GM20000 (cell line): ENCODE measurements around the gene BCKDK.

Experiments used
- DNase-seq: peaks from one replicate; pipeline ENCODE4 v3.0.0; 2012; ENCODE audit warnings: low spot score
- CTCF ChIP-seq: IDR thresholded peaks from 2 replicates; pipeline ENCODE4 v1.5.1; 2012; ENCODE audit warnings: mild to moderate bottlenecking, control low read depth; ENCODE audit errors: extremely low read depth, missing control alignments

Gene BCKDK

DNA sequence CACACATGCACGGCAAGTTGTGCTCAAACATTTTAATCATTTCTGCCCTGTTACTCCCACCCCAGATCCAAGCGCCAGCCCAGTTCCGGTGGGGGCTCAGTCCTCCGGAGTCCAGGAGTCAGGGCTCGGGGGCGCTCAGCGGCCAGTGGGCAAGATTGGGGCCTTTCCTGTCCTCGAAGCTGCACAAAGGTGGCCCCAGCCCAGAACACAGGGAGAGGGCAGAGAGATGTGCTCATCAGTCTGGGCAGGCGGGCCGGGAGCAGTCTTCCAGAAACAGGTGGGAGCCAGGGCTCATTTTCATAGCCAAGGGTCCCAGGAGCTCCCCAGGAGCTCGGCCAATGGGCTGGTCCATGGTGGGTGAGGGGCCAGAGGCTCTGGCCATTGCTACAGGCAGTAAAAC is 23.2 kb downstream of the BCKDK start:
- no peak for DNase-seq
- no peak for TF ChIP-seq CTCF

GRCh38 chr16:31131841-31132271 is 23.7 kb downstream of the BCKDK start:
- no peak for TF ChIP-seq CTCF
- no peak for DNase-seq

DNA sequence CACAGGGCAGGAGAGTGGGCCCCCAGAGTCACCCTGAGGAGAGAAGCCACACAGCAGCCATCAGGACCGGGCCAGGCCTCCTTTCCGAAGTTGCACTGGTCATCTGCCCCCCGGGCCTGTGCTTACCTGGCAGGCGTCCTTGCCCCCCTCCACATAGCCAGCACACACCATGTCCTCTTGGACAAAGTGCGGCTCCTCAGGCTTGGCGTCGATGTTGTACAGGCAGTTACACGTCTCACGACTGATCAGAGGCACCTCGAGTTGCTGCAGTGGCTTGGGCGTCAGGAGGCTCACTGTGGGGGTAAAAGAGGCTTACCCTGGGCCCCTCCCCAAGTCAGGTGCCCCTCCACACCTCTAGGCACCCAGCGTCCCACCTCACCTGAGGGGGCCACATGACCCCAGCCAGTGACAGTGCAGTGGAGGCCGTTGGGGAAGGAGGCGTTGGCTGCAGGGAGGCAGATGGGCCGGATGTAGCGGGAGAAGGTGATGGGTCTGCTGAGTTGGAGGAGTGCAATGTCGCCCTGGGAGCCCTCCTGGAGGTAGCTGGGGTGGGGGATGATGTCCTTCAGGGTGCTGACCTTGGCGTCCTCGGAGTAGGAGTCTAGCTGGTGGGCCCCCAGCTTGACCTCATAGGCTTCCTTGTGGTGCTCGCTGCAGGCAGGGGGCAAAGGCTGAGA is 24.3 kb downstream of the BCKDK start:
- no peak for TF ChIP-seq CTCF
- no peak for DNase-seq

DNA sequence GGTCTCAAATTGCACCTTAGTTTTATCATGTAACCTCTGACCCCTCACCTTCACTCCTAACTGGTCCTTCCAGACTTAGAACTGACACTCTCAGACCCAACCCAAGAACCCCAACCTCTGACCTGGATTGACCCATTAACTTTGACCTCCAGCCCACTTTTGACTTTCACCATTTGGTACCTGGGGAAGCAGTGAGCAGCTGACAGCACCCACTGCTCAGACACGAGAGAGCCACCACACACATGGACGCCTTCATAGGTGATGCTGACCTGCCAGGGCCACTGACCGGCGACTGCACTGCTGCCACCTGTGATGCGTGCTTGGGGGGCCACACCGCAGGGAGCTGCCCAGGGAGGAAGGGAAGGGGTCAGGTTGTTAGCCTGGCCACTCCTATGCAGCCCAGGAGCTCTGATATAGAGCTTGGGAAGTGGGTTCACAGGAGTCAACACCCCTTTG is 24.9 kb downstream of the BCKDK start:
- TF ChIP-seq CTCF = no peak

GRCh38 chr16:31134091-31134571 is 25.9 kb downstream of the BCKDK start:
- no peak for TF ChIP-seq CTCF
- DNase-seq = no peak

More for the DNA sequence above, 24.9 kb downstream of the BCKDK start:
- DNase-seq = no peak

DNA sequence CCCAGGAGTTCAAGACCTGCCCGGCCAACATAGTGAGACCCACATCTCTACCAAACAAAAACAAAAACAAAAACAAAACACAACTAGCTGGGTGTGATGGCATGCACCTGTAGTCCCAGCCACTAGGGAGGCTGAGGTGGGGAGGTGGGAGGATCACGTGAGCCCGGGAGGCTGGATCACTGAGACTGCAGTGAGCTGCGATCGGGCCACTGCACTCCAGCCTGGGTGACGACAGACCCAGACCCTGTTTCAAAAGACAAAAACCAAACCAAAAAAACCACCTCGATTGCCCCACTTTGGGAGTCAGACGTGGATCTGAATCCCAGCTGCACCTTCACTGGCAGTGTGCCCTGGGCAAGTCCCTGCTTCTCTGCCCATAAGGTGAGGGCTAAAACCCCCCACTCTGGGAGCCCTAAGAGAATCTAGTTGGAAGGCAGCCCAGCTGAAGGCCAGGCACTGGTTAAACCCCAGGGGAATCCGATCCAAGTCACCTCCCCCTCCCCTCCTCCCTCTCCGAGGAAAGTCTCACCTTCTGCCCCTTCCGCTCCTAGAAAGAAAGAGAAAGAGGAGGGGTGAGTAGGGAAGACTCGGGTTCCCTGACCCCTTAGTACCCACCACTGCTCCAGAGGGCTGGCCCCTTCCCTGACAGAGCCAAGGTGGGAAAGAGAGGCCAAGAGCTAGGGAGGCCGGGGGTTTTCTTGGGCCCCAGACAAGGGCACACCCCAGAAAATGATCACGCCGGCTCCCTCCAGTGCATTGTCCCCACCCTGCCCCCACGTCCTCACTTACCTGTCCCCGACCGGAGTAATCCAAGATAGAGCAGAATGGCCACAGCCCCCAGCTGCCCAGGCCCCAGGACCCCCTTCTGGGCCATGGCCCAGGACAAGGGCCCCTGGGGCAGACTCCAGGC is 26.7 kb downstream of the BCKDK start:
- no peak for DNase-seq
- no peak for TF ChIP-seq CTCF

DNA sequence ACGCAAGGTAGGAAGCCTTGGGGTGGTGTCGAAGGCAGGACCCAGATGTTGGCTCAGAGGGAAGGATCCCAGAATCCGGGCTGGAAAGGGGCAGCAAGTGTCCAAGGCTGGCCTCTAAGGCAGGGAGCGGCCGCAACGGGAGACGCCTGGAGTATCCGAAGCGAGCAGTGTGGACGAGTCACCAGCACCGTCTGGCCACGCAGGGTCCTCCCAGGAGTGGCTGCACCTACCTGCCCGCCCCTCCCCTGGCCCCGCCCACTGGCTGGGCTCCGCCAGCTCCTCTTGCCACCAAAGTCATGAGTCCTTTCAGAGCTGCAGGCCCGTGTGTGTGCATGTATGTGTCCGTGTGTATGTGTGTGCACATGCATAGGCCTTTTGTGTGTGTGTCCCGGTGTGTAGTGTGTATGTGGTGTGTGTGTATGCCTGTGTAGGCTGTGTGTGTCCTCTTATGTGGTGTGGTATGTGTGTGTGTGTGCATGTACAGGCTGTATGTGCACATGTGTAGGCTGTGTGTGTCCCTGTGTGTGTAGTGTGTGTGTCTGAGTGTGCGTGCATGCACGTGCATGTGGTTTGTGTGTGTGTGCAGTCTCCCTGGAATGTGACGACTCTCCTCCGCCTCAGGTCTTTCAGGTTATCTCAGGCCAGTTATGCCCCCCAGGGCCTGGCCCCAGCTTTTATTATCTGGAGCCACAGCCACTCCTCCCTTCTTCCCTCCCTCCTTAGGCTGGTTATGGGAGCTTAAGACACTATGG is 27.5 kb downstream of the BCKDK start, which contains the start of gene PRSS8:
PRSS8 (minus strand) TSS at position 193 of the 752 bp plus-strand sequence. CDS start 229 bp downstream, outside the sequence.
- no peak for DNase-seq

More for the DNA sequence above, 27.5 kb downstream of the BCKDK start, which contains the start of gene PRSS8:
- no peak for TF ChIP-seq CTCF
